NCI-H2081 treated with DMSO at 0.1 percent for 48 hours (cell line): ENCODE measurements around the gene IFNL2.
"Not testable (repeated sequence)": the region's sequence is repeated elsewhere in the genome, so short reads cannot be mapped to it uniquely, and the experiment has no call there.

Source experiments
- DNase-seq: peaks from one replicate; lab custom pipeline; 2025; lab: John Stamatoyannopoulos, UW

The IFNL2 gene

GRCh38 chr19:39253374-39254149, 14.6 kb upstream of the IFNL2 start:
- DNase-seq: no peak

- no peak for DNase-seq
Observed at GRCh38 chr19:39254531-39255345, 13.5 kb upstream of the IFNL2 start.

GRCh38 chr19:39257227-39257626, 11.0 kb upstream of the IFNL2 start:
- DNase-seq: no peak

DNA sequence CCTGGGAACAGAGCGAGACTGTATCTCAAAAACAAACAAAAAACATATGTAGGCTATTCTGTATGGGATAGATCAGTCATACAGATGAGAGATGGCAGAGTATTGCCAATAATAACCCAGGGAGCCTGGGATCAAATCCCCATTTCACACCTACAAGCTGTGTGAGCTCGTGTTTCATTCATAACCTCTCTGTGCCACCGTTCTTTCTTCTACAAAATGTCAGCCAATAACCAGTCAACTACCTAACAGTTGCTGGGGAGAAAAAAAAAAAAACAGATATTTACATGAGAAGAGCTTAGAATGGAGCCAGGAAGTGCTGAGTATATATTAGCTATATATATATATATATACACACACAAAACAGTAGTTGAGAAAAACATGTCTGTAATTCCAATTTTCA, 6.5 kb upstream of the IFNL2 start:
- DNase-seq: no peak

GRCh38 chr19:39262496-39262895, 5.7 kb upstream of the IFNL2 start:
- DNase-seq: no peak

DNA sequence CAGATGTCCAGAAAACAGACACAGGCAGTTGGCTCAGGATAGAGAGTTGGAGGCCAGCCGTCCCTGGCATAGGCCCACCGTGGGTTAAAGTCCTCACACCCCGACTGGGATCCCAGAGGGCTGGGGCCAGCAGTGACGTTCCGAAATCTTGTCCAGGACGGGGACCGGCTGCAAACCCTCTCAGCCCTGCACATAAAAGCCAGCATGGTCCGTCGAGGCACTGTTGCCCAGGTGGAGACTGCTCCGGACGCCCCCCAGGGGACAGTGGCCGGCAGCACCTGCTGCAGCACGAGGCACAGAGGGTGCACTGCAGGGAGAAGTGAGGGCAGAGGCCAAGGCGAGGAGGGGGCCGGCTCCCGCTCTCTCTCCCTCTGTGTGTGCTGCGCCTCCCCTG, 4.3 kb upstream of the IFNL2 start:
- no peak for DNase-seq

DNA sequence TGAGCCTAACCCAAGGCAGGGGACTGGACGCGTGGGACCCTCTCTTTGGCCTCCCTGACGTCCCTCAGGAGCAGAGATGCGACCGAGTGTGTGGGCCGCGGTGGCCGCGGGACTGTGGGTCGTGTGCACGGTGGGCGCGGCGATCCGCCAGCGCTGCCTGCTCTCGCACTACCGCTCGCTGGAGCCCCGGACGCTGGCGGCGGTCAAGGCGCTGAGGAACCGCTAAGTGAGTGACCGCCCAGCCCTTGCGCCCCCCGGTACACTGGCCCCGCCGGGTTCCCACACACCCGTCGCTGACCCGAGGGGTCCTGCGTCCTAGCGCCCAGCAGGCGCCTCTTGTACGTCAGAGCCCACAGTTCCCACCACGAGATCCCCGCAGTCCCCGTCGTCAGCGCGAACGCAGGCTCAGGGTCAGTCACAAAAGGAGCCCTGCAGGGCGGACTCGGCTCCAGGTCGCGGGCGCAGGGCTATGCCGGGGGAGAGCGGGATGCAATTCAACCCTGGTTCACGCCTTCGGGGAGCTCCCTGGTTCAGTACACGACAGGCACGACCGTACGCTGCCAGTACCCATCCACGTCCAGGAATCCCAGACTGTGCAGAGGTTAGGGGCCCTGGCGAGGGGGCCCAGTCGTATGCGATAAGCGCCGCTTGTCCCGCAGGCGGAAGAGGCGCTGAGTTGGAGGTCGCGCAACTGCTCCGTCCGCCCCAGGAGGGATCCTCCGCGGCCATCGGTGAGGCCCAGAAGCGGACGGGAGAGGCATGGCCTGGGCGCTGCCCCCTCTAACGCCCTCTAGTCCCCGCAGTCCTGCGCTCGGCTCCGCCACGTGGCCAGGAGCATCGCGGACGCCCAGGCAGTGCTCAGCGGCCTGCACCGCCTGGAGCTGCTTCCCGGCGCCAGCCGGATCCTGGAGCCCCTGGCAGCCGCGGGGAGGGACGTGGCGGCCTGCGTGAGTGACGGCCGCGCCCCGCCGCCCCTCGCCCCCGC, 3.6 kb upstream of the IFNL2 start:
- DNase-seq: no peak

DNA sequence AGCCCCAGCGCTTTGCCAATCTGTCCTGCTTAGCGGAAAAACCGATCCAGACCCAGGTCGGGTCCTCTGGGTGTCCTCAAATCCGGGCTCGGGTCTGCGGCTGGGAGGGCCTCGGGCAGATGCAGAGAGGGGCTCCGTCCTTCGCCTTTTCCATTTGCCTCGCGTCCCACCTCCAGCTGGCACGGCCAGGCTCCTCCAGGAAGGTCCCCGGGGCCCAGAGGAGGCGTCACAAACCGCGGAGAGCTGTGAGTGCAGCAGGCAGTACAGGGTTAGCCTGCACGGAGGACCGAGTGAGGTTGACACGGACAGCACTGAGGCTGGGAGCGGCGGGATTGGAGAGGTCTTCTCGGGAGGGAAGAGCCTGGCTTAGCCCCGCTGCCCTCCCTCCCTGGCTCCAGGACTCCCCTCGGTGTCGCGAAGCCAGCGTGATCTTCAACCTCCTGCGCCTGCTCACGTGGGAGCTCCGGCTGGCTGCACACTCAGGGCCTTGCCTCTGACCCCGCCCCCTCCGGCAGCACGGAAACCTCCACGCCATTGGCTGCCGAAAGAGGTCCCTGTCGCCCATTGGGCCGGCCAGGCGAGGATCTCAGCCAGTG, 2.8 kb upstream of the IFNL2 start:
- DNase-seq: no peak

DNA sequence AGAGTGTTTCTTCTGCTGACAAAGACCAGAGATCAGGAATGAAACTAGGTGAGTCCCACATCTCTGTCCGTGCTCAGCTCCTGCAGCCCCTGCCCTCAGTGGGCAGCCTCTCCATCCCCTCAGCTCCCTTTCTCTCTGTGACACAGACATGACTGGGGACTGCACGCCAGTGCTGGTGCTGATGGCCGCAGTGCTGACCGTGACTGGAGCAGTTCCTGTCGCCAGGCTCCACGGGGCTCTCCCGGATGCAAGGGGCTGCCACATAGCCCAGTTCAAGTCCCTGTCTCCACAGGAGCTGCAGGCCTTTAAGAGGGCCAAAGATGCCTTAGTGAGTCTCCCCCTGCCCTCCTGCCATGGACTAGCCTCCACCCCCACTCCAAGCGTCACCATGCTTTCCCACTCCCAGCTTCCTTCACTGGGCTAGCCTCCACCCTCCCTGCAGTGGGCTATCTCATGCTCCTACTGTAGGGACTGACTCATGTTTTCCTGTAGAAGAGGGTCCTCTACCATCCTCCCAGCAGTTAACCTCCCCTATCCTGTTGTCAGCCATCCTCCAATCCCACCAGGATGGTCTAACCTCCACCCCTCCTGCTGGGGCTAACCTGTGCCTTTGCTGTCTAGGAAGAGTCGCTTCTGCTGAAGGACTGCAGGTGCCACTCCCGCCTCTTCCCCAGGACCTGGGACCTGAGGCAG, 481 bp downstream of the IFNL2 start:
- DNase-seq: not testable (repeated sequence)

GRCh38 chr19:39269369-39269768, 1.2 kb downstream of the IFNL2 start:
- DNase-seq: not testable (repeated sequence)

DNA sequence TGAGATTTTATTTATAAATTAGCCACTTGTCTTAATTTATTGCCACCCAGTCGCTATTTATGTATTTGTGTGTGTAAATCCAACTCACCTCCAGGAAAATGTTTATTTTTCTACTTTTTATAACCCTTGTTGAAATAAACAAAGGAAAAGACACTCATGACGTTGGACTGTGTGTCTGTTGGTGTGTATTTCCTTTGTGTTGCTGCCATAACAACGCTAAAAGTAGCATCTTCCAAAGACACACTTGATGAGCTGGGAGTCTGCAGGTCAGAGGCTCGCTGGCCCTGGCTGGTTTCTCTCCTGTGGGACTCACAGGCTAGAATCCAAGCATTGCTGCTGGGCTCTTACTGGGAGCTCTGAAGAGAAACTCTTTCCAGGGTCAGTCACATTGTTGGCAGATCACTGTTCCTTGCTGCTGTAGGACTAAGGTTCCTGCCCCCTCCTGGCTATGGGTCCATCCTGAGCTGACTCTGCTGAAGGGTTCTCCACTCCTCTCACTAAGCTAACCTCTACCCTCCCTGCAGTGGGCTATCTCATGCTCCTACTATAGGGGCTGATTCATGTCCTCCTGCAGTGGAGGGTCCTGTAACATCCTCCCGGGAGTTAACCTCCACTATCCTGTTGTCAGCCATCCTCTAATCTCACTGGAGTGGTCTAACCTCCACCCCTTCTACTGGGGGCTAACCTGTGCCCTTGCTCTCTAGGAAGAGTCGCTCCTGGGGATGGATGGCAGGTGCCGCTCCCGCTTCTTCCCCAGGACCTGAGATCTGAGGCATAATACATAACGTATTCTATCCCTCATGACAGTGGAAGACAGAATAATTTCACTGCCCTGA, 2.1 kb downstream of the IFNL2 start:
- DNase-seq: no peak

DNA sequence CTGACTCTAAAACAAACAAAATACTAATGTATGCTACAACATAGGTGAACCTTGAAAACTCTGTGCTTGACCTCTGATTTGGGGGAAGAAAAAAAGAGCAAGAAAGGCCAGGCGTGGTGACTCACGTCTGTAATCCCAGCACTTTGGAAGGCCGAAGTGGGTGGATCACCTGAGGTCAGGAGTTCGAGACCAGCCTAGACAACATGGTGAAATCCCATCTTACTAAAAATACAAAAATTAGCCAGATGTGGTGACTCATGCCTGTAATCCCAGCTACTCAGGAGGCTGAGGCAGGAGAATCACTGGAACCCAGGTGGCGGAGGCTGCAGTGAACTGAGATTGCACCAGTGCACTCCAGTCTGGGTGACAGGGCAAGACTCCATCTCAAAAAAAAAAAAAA, 5.7 kb downstream of the IFNL2 start:
- DNase-seq: not testable (repeated sequence)

DNA sequence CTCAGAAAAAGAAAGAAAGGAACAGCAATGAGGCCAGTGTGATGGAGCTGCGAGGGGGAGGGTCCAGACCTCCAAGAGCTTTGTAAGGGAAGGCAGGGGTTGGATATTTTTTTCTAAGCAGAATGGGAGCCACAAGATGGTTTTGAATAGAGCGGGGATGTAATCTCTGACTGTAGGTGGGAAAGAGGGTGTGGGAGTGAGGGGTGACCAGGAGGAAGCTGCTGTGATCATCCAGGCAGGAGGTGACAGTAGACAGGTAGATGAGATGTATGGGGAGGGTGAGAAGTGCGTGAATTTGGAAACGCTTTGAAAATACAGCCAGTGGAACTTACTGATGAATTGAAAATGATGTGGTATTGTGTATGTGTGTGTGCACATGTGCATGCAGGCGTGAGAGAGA, 7.4 kb downstream of the IFNL2 start:
- DNase-seq: no peak

GRCh38 chr19:39276740-39277139, 8.5 kb downstream of the IFNL2 start:
- DNase-seq: no peak

DNA sequence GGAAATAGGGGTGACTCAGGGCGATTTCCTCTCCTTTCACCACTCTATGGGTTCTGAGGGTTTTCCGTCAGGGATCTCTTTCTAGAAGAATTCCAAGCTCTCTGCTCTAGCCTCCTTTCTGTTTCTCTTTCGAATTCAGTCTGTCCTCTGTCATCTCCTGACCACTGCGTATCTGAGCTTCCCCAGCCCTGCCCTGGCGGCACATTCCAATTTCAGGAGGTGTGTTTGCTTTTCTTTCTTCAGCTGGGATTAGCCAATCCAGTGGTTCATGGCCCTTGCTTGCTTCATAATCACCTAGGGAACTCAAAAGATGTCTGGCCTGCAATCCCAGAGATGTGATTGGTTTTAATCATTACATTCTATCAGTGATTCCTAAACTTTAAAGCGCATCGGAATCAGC, 9.4 kb downstream of the IFNL2 start:
- no peak for DNase-seq

DNA sequence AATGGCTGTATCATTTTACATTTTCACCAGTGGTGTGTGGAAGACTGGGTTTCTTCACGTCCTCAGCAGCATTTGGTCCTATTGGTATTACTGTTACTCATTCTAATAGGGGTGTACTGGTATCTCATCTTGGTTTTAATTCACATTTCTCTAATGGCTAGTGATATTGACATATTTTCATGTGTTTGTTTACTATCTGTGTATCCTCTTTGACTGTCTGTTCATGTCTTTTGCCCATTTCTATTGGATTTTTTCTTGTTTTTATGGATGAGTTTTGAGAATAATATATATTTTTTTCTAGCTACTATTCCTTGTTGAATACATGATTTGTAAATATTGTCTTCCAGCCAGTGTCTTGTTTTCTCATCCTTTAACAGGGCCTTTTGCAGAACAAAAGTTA, 13.8 kb downstream of the IFNL2 start:
- no peak for DNase-seq

- DNase-seq: no peak
Observed at GRCh38 chr19:39284032-39284431, 15.8 kb downstream of the IFNL2 start.

DNA sequence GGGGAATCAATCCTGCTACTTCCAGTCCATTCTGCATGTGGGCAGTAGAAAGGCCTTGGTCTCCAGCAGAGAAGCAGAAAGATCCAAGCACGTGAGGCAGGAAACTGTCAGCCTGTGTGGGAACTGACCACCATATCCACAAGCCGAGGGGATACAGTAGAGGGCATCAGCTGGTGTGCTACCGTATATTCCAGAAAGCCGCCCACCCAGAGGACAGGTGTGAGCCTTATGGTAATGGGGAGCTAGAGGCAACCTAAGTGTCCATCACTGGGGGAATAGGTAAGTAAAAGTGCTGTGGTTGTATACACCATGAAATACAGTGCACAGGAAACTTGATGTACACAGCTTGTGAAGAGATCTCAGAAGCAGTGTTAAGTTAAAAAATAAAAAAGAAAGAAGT, 25.2 kb downstream of the IFNL2 start:
- no peak for DNase-seq

GRCh38 chr19:39296055-39296645, 28.0 kb downstream of the IFNL2 start, which contains the start of gene IFNL1:
Gene IFNL1 (plus strand): TSS chr19:39296407. CDS start chr19:39296422, 15 bp downstream.
- DNase-seq: no peak

GRCh38 chr19:39296906-39297305, 28.7 kb downstream of the IFNL2 start:
- no peak for DNase-seq
